Panc1 (cell line): ENCODE results near the gene SH3BP5. TPM values are rescaled to one million over a fixed set of nuclear protein-coding genes. Genes with fewer than 3 reads are reported as not detected.

Experiments used
- ATAC-seq: fragments of 200-7000 bp; cut with Tn5 transposase; 2 replicates; pipeline ENCODE4 v1.9.1; 2020; ENCODE audit warnings: mild to moderate bottlenecking, moderate library complexity
- BruUV-seq: library from RNA; stranded (reverse); fragments of 400-500 nt; replicated peaks from 2 replicates; lab custom pipeline; 2021; lab: Mats Ljungman, UMichigan
- CTCF ChIA-PET: fragments of 300-600 bp; sonication (Branson Sonifier 250); formaldehyde crosslinking; loops from one replicate; lab custom pipeline; 2022; ENCODE audit warnings: antibody characterized with exemption; lab: Charles Lee
- POLR2A ChIA-PET: fragments of 300-600 bp; sonication (Branson Sonifier 250); formaldehyde crosslinking; loops from one replicate; lab custom pipeline; 2022; ENCODE audit warnings: antibody characterized with exemption; lab: Charles Lee
- DNase-seq: peaks from one replicate; pipeline ENCODE4 v3.0.0-alpha.2; 2010; ENCODE audit warnings: low read depth, low spot score
- H3K27ac ChIP-seq: 2 replicates; pipeline ENCODE4 v1.5.1; 2011; ENCODE audit warnings: mild to moderate bottlenecking, low read length, inconsistent platforms
- H3K27me3 ChIP-seq: fragments of 200-500 bp; sonication (Bioruptor generic); 2 replicates; pipeline ENCODE4 v1.6.0; 2014; ENCODE audit warnings: low read length, inconsistent platforms; ENCODE audit not compliant: control insufficient read depth, insufficient read depth
- H3K36me3 ChIP-seq: fragments of 200-500 bp; sonication (Bioruptor generic); 2 replicates; pipeline ENCODE4 v1.5.1; 2014; ENCODE audit warnings: inconsistent platforms, mild to moderate bottlenecking, low read length, moderate library complexity; ENCODE audit not compliant: control insufficient read depth, insufficient read depth
- H3K4me1 ChIP-seq: 2 replicates; pipeline ENCODE4 v1.5.1; 2011; ENCODE audit warnings: inconsistent platforms, mild to moderate bottlenecking, low read length, moderate library complexity; ENCODE audit not compliant: control insufficient read depth, insufficient read depth
- H3K4me3 ChIP-seq, 2 experiments: 2 replicates each; pipeline ENCODE4 v1.5.1; 2011 to 2012; ENCODE audit warnings: low read depth in 2 of 2, low read length in 2 of 2, mild to moderate bottlenecking in 2 of 2, inconsistent platforms in 1 of 2, moderate library complexity in 1 of 2
- H3K9me3 ChIP-seq: fragments of 200-500 bp; sonication (Bioruptor generic); 2 replicates; pipeline ENCODE4 v1.5.1; 2014; ENCODE audit warnings: low read depth, mild to moderate bottlenecking, inconsistent platforms, low read length, moderate library complexity; ENCODE audit not compliant: control insufficient read depth, insufficient read depth
- CTCF ChIP-seq: fragments of 450-650 bp; IDR thresholded peaks from 2 replicates; pipeline ENCODE4 v1.5.1; 2017; ENCODE audit warnings: mild to moderate bottlenecking
- POLR2AphosphoS5 ChIP-seq: IDR thresholded peaks from 2 replicates; pipeline ENCODE4 v1.6.1; 2012; ENCODE audit warnings: mild to moderate bottlenecking, low read depth, low read length, moderate library complexity
- SIN3A ChIP-seq: IDR thresholded peaks from 2 replicates; pipeline ENCODE4 v1.6.1; 2012; ENCODE audit warnings: low read depth, mild to moderate bottlenecking, low read length, moderate library complexity, borderline replicate concordance; ENCODE audit not compliant: insufficient read depth
- TCF7L2 ChIP-seq: IDR thresholded peaks from 2 replicates; pipeline ENCODE4 v1.6.1; 2011; ENCODE audit warnings: mild to moderate bottlenecking, low read depth, low read length, inconsistent platforms
- in situ Hi-C: cut with HindIII; loops from 2 replicates; pipeline ENCODE4 v1.10.0; 2016; ENCODE audit warnings: low sequenced_read_pairs, low pct_unique_long_range_greater_than_20kb
- intact Hi-C: fragments of 100-400 bp; cut with micrococcal nuclease; formaldehyde crosslinking; loops from one replicate; pipeline ENCODE4 v1.10.0; 2022; ENCODE audit not compliant: unreplicated experiment
- total RNA-seq: library from RNA; stranded (reverse); gene quantifications from one replicate; pipeline ENCODE4 v1.2.1, GENCODE V29; 2021; ENCODE audit not compliant: unreplicated experiment
- TF ChIP-seq, protein P1 (sequence below), 2 experiments: IDR thresholded peaks; 2 replicates each; pipeline ENCODE4 v1.6.1; 2011 to 2012; ENCODE audit warnings: low read depth in 2 of 2, control low read depth in 1 of 2, low read length in 1 of 2, mild to moderate bottlenecking in 1 of 2, moderate library complexity in 1 of 2; ENCODE audit not compliant: insufficient read depth in 1 of 2

SH3BP5 gene
- total RNA-seq, 1 experiment from 2014 or later = 12.0 TPM

- Histone ChIP-seq H3K4me1 (no peaks in the 10 kb centered on the region), H3K27ac (no peak overlapping the region), H3K9me3 (no peaks in the 10 kb centered on the region), H3K36me3 (peaks cover 3% of the 10 kb centered on the region), H3K4me3 (no peak overlapping the region), H3K27me3 (no peaks in the 10 kb centered on the region)
- TF ChIP-seq SIN3A (no peak), POLR2AphosphoS5 (no peak), CTCF (no peak), TCF7L2 (no peak)
- TF ChIP-seq, protein P1, sequence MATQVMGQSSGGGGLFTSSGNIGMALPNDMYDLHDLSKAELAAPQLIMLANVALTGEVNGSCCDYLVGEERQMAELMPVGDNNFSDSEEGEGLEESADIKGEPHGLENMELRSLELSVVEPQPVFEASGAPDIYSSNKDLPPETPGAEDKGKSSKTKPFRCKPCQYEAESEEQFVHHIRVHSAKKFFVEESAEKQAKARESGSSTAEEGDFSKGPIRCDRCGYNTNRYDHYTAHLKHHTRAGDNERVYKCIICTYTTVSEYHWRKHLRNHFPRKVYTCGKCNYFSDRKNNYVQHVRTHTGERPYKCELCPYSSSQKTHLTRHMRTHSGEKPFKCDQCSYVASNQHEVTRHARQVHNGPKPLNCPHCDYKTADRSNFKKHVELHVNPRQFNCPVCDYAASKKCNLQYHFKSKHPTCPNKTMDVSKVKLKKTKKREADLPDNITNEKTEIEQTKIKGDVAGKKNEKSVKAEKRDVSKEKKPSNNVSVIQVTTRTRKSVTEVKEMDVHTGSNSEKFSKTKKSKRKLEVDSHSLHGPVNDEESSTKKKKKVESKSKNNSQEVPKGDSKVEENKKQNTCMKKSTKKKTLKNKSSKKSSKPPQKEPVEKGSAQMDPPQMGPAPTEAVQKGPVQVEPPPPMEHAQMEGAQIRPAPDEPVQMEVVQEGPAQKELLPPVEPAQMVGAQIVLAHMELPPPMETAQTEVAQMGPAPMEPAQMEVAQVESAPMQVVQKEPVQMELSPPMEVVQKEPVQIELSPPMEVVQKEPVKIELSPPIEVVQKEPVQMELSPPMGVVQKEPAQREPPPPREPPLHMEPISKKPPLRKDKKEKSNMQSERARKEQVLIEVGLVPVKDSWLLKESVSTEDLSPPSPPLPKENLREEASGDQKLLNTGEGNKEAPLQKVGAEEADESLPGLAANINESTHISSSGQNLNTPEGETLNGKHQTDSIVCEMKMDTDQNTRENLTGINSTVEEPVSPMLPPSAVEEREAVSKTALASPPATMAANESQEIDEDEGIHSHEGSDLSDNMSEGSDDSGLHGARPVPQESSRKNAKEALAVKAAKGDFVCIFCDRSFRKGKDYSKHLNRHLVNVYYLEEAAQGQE (IDR thresholded peaks at IDR 0.05; ENCODE audit: insufficient read depth in 1 of 2, low read depth in 2 of 2, low read length in 1 of 2) = no peak
- CTCF ChIA-PET = no interaction called here
- in situ Hi-C loops = no loop called here
- DNase-seq = no peak
- no TSS peak for BruUV-seq
- POLR2A ChIA-PET = no interaction called here
- no peak for ATAC-seq
- intact Hi-C loops = no loop called here
Observed at GRCh38 chr3:15256861-15257341, 75.5 kb downstream of the SH3BP5 start.

GRCh38 chr3:15255215-15255614 lies 77.2 kb downstream of the SH3BP5 start:
- Histone ChIP-seq H3K27me3 (no peaks in the 10 kb centered on the region), H3K27ac (no peak overlapping the region), H3K9me3 (no peaks in the 10 kb centered on the region), H3K4me1 (no peaks in the 10 kb centered on the region), H3K4me3 (no peak overlapping the region), H3K36me3 (peaks cover 13% of the 10 kb centered on the region)
- in situ Hi-C loops = no loop called here
- ChIA-PET POLR2A (no interaction called here), CTCF (no interaction called here)
- no peak for DNase-seq
- ATAC-seq = no peak
- no peak for TF ChIP-seq SIN3A
- no peak for TF ChIP-seq TCF7L2
- TF ChIP-seq, protein P1 (IDR thresholded peaks at IDR 0.05; ENCODE audit: insufficient read depth in 1 of 2, low read depth in 2 of 2, low read length in 1 of 2) = no peak
- TF ChIP-seq CTCF = no peak
- TF ChIP-seq POLR2AphosphoS5 = no peak
- intact Hi-C loops = no loop called here
- no TSS peak for BruUV-seq
